GM03348 (cell line): ENCODE measurements around the gene RETREG2.

Experiments
- DNase-seq: peaks from one replicate; pipeline ENCODE4 v3.0.0; 2012; ENCODE audit warnings: low spot score

Gene RETREG2

GRCh38 chr2:219215871-219216534 lies 37.9 kb downstream of the RETREG2 start:
- DNase-seq = no peak

GRCh38 chr2:219216535-219216915 lies 38.5 kb downstream of the RETREG2 start:
- no peak for DNase-seq

- DNase-seq = peak; percentile 81
Measured at GRCh38 chr2:219218217-219218731, 40.2 kb downstream of the RETREG2 start.

- DNase-seq = peak; percentile 97
Measured at GRCh38 chr2:219218732-219219701, 40.9 kb downstream of the RETREG2 start, which contains the start of gene ABCB6. Gene ABCB6 (minus strand): TSS chr2:219218958. CDS start chr2:219218673, 285 bp downstream.

GRCh38 chr2:219219784-219220532 lies 41.9 kb downstream of the RETREG2 start:
- DNase-seq = no peak

- DNase-seq = no peak
Measured at GRCh38 chr2:219220652-219221402, 42.8 kb downstream of the RETREG2 start.

- no peak for DNase-seq
Measured at GRCh38 chr2:219221957-219222518, 44.0 kb downstream of the RETREG2 start.

GRCh38 chr2:219223831-219224610 lies 45.9 kb downstream of the RETREG2 start:
- DNase-seq = no peak

- DNase-seq = no peak
Measured at GRCh38 chr2:219225350-219225749, 47.3 kb downstream of the RETREG2 start.

- DNase-seq = peak; percentile 11
Measured at GRCh38 chr2:219228041-219228910, 50.2 kb downstream of the RETREG2 start.

GRCh38 chr2:219228911-219229304 lies 50.8 kb downstream of the RETREG2 start:
- no peak for DNase-seq

GRCh38 chr2:219229305-219230058 lies 51.4 kb downstream of the RETREG2 start, which contains the start of the genes ANKZF1 and ATG9A:
Gene ANKZF1 (plus strand): TSS chr2:219229806. CDS start chr2:219230258, 452 bp downstream.
Gene ATG9A (minus strand): TSS chr2:219229636. CDS start chr2:219228024, 1,612 bp downstream.
- DNase-seq = peak; percentile 98

- DNase-seq = peak; percentile 57
Measured at GRCh38 chr2:219230059-219230540, 52.0 kb downstream of the RETREG2 start.

GRCh38 chr2:219234331-219234730 lies 56.3 kb downstream of the RETREG2 start:
- no peak for DNase-seq
